ENCODE data around the gene RNF115. TPM values are rescaled to one million over a fixed set of nuclear protein-coding genes. Genes with fewer than 3 reads are reported as not detected.
"Not testable (repeated sequence)": the region's sequence is repeated elsewhere in the genome, so short reads cannot be mapped to it uniquely, and the experiment has no call there.

Gene RNF115
- total RNA-seq, 3 donors from 2014 or later (not counting 1 experiment from before 2014, with no cell fraction given), result 26.7 to 31.8 (median 30.8) TPM

DNA sequence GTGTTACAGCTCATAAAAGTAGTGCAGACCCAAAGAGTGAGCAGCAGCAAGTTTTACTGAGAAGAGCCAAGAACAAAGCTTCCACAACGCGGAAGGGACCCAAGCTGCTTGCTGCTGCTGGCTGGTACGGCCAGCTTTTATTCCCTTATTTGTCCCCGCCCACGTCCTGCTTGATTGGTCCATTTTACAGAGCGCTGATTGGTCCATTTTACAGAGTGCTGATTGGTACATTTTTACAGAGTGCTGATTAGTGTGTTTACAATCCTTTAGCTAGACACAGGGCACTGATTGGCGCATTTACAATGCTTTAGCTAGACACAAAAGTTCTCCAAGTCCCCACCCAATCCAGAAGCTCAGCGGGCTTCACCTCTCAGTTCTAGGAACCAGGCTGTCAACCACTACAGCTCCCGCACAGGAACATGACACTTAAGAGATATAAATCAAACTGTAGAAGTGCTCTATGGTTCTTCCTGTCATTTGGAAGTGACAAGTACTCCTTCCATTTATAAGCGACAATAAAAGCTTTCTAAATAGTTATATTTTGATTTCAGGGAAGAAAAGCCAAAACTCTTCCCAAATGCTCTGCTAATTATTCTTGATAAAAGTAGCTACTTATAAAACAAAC, 28.5 kb downstream of the RNF115 start:
- Histone ChIP-seq H3K4me3 (ENCODE audit: low read length) (no peak overlapping the region), H3K4me1 (ENCODE audit: control insufficient read depth, insufficient read depth, low read length) (peaks cover 5% of the 10 kb centered on the region), H3K27me3 (ENCODE audit: control insufficient read depth, insufficient read depth, low read length) (no peaks in the 10 kb centered on the region), H3K36me3 (ENCODE audit: control insufficient read depth, insufficient read depth, low read length) (no peaks in the 10 kb centered on the region), H3K27ac (ENCODE audit: low read length) (no peak overlapping the region), H3K9me3 (ENCODE audit: control insufficient read depth, insufficient read depth, low read length) (peaks cover 13% of the 10 kb centered on the region)
- ATAC-seq, result no peak
- H3K4me3 Mint-ChIP-seq, result no peak overlapping the region
- WGBS (ENCODE audit: insufficient coverage), result 90% methylated on average over 9 of the region's 10 CpGs
- peaks cover 5 to 10% of the 10 kb centered on the region in 2 donors for H3K9me3 Mint-ChIP-seq
- no peak for TF ChIP-seq CTCF (IDR thresholded peaks at IDR 0.05)
- intact Hi-C loops (cut with micrococcal nuclease), result no loop called here
- H3K27ac Mint-ChIP-seq, result peak overlapping the region in 1 of 2 donors; percentile 37
- H3K36me3 Mint-ChIP-seq, result peaks cover 12% of the 10 kb centered on the region
- H3K27me3 Mint-ChIP-seq (ENCODE audit: low read depth in 2 of 2), result no peaks in the 10 kb centered on the region
- DNase-seq, result no peak
- peaks cover 15 to 30% of the 10 kb centered on the region in 2 donors for H3K4me1 Mint-ChIP-seq

GRCh38 chr1:145792484-145792883, 31.4 kb downstream of the RNF115 start:
- Mint-ChIP-seq H3K9me3 (peaks cover 5 to 10% of the 10 kb centered on the region in 2 donors), H3K36me3 (peaks cover 12% of the 10 kb centered on the region)
- peaks cover 5% of the 10 kb centered on the region for H3K36me3 ChIP-seq (ENCODE audit: control insufficient read depth, insufficient read depth, low read length)

DNA sequence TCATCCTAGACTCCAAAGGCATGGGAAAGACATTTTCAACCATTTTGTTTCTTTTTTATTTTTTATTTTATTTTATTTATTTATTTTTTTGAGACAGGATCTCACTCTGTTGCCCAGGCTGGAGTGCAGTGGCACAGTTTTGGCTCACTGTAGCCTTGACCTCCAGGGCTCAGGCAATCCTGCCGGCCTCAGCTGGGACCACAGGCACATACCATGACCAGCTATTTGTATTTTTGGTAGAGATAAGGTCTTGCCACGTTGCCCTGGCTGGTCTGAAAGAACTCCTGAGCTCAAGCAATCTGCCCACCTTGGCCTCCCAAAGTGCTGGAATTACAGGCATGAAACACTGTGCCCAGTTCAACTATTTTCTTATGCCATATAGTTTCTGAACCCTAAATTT, 32.0 kb downstream of the RNF115 start:
- not testable (repeated sequence) for ATAC-seq

More at GRCh38 chr1:145792484-145792883, 31.4 kb downstream of the RNF115 start:
- Mint-ChIP-seq H3K4me1 (peaks cover 6 to 23% of the 10 kb centered on the region in 2 donors), H3K27me3 (ENCODE audit: low read depth in 2 of 2) (no peaks in the 10 kb centered on the region), H3K4me3 (no peak overlapping the region), H3K27ac (no peak overlapping the region)
- Histone ChIP-seq H3K4me1 (ENCODE audit: control insufficient read depth, insufficient read depth, low read length) (peaks cover 5% of the 10 kb centered on the region), H3K9me3 (ENCODE audit: control insufficient read depth, insufficient read depth, low read length) (peaks cover 13% of the 10 kb centered on the region), H3K4me3 (ENCODE audit: low read length) (no peak overlapping the region), H3K27me3 (ENCODE audit: control insufficient read depth, insufficient read depth, low read length) (no peaks in the 10 kb centered on the region), H3K27ac (ENCODE audit: low read length) (no peak overlapping the region)
- intact Hi-C loops (cut with micrococcal nuclease), result no loop called here
- 100% methylated on average over 1 of the region's 1 CpG for WGBS (ENCODE audit: insufficient coverage)
- no peak for TF ChIP-seq CTCF (IDR thresholded peaks at IDR 0.05)
- DNase-seq (no peak), ATAC-seq (no peak)

DNA sequence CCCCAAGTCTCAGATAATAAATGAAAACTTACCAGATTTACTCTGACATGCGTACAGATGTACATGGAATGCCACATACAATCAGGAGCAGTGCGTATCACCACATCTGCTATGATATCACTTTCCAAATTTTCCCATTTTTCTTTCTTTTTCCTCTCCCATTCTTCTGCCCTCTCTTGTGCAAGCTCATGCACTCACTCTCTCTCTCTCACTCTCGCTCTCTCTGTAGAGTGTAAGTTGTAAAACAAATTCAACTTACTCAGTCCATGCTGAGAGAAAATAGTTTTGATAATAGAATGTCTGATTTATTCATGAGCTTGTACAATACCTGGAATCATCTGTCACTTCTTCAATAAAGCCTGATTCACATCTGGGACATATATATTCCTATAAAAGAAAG, 35.3 kb downstream of the RNF115 start:
- Mint-ChIP-seq H3K9me3 (no peaks in the 10 kb centered on the region), H3K4me3 (no peak overlapping the region), H3K27ac (no peak overlapping the region), H3K4me1 (peaks cover 23 to 24% of the 10 kb centered on the region in 2 donors), H3K27me3 (ENCODE audit: low read depth in 2 of 2) (no peaks in the 10 kb centered on the region), H3K36me3 (no peaks in the 10 kb centered on the region)
- intact Hi-C loops (cut with micrococcal nuclease), result no loop called here
- Histone ChIP-seq H3K36me3 (ENCODE audit: control insufficient read depth, insufficient read depth, low read length) (peaks cover 14% of the 10 kb centered on the region), H3K4me1 (ENCODE audit: control insufficient read depth, insufficient read depth, low read length) (no peaks in the 10 kb centered on the region), H3K27me3 (ENCODE audit: control insufficient read depth, insufficient read depth, low read length) (no peaks in the 10 kb centered on the region), H3K4me3 (ENCODE audit: low read length) (no peak overlapping the region), H3K9me3 (ENCODE audit: control insufficient read depth, insufficient read depth, low read length) (no peaks in the 10 kb centered on the region), H3K27ac (ENCODE audit: low read length) (no peak overlapping the region)
- TF ChIP-seq CTCF (IDR thresholded peaks at IDR 0.05), result no peak
- ATAC-seq, result no peak
- DNase-seq, result no peak
- WGBS (ENCODE audit: insufficient coverage), result 98% methylated on average over 2 of the region's 3 CpGs

More for the DNA sequence above, 32.0 kb downstream of the RNF115 start:
- intact Hi-C loops (cut with micrococcal nuclease); H3K9me3 Mint-ChIP-seq; H3K27me3 ChIP-seq (ENCODE audit: control insufficient read depth, insufficient read depth, low read length); H3K27ac ChIP-seq (ENCODE audit: low read length); H3K27me3 Mint-ChIP-seq (ENCODE audit: low read depth in 2 of 2); H3K9me3 ChIP-seq (ENCODE audit: control insufficient read depth, insufficient read depth, low read length); H3K4me3 Mint-ChIP-seq; DNase-seq; H3K4me1 ChIP-seq (ENCODE audit: control insufficient read depth, insufficient read depth, low read length); H3K36me3 ChIP-seq (ENCODE audit: control insufficient read depth, insufficient read depth, low read length); H3K36me3 Mint-ChIP-seq; H3K27ac Mint-ChIP-seq; H3K4me3 ChIP-seq (ENCODE audit: low read length): not testable (repeated sequence)
- H3K4me1 Mint-ChIP-seq, result peaks cover 6 to 18% of the 10 kb centered on the region in 2 donors
- 77% methylated on average over 2 of the region's 2 CpGs for WGBS (ENCODE audit: insufficient coverage)
